PFSK-1 (cell line): ENCODE data around the gene CIPC.

ENCODE experiments used
- POLR2AphosphoS5 ChIP-seq: IDR thresholded peaks from 2 replicates; pipeline ENCODE4 v1.6.1; 2012; ENCODE audit warnings: low read depth, mild to moderate bottlenecking, control low read depth, low read length, moderate library complexity
- SIN3A ChIP-seq: IDR thresholded peaks from 2 replicates; pipeline ENCODE4 v1.6.1; 2012; ENCODE audit warnings: mild to moderate bottlenecking, low read length, moderate library complexity, borderline replicate concordance; ENCODE audit not compliant: insufficient read depth
- TAF1 ChIP-seq: IDR thresholded peaks from 2 replicates; pipeline ENCODE4 v1.6.1; 2012; ENCODE audit warnings: low read length, control low read depth, borderline replicate concordance; ENCODE audit not compliant: insufficient read depth
- TF ChIP-seq, protein P1 (sequence below), 2 experiments: IDR thresholded peaks; 2 replicates each; pipeline versions ENCODE4 v1.6.1 to v1.8.0; 2011 to 2012; ENCODE audit warnings: low read depth in 2 of 2, low read length in 2 of 2, control low read depth in 1 of 2, inconsistent platforms in 1 of 2, mild to moderate bottlenecking in 1 of 2, moderate library complexity in 1 of 2; ENCODE audit not compliant: insufficient read depth in 1 of 2

- TF ChIP-seq POLR2AphosphoS5 (no peak), SIN3A (no peak), TAF1 (no peak)
- TF ChIP-seq, protein P1, sequence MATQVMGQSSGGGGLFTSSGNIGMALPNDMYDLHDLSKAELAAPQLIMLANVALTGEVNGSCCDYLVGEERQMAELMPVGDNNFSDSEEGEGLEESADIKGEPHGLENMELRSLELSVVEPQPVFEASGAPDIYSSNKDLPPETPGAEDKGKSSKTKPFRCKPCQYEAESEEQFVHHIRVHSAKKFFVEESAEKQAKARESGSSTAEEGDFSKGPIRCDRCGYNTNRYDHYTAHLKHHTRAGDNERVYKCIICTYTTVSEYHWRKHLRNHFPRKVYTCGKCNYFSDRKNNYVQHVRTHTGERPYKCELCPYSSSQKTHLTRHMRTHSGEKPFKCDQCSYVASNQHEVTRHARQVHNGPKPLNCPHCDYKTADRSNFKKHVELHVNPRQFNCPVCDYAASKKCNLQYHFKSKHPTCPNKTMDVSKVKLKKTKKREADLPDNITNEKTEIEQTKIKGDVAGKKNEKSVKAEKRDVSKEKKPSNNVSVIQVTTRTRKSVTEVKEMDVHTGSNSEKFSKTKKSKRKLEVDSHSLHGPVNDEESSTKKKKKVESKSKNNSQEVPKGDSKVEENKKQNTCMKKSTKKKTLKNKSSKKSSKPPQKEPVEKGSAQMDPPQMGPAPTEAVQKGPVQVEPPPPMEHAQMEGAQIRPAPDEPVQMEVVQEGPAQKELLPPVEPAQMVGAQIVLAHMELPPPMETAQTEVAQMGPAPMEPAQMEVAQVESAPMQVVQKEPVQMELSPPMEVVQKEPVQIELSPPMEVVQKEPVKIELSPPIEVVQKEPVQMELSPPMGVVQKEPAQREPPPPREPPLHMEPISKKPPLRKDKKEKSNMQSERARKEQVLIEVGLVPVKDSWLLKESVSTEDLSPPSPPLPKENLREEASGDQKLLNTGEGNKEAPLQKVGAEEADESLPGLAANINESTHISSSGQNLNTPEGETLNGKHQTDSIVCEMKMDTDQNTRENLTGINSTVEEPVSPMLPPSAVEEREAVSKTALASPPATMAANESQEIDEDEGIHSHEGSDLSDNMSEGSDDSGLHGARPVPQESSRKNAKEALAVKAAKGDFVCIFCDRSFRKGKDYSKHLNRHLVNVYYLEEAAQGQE (IDR thresholded peaks at IDR 0.05; ENCODE audit: insufficient read depth in 1 of 2, low read depth in 2 of 2, low read length in 2 of 2), result no peak
Observed at GRCh38 chr14:77103951-77104350, 5.9 kb downstream of the CIPC start.
